Femur (tissue), 1 donor: ENCODE measurements around the gene NOP10.
"Not testable (repeated sequence)": the region's sequence is repeated elsewhere in the genome, so short reads cannot be mapped to it uniquely, and the experiment has no call there.

ENCODE experiments used
- DNase-seq: peaks from one replicate; pipeline ENCODE4 v3.0.0-alpha.2; 2017

Gene NOP10

GRCh38 chr15:34342737-34343575 is at the start of gene NOP10, which contains the start of gene NUTM1:
Gene NOP10, minus strand, starts transcription at chr15:34343136. Its CDS starts 63 bp downstream, at chr15:34343073.
Gene NUTM1, plus strand, starts transcription at chr15:34343315. Its CDS starts 382 bp downstream, at chr15:34343697.
- DNase-seq: peak; percentile 95

GRCh38 chr15:34389594-34390086 is 46.7 kb upstream of the NOP10 start:
- DNase-seq: not testable (repeated sequence)

- DNase-seq: not testable (repeated sequence)
Measured at GRCh38 chr15:34381829-34382521, 39.0 kb upstream of the NOP10 start.

- not testable (repeated sequence) for DNase-seq
Measured at GRCh38 chr15:34380491-34380890, 37.6 kb upstream of the NOP10 start.

- no peak for DNase-seq
Measured at GRCh38 chr15:34376856-34377255, 33.9 kb upstream of the NOP10 start.

- not testable (repeated sequence) for DNase-seq
Measured at GRCh38 chr15:34375541-34375940, 32.6 kb upstream of the NOP10 start.

- no peak for DNase-seq
Measured at GRCh38 chr15:34374816-34375215, 31.9 kb upstream of the NOP10 start.

- no peak for DNase-seq
Measured at GRCh38 chr15:34373951-34374350, 31.0 kb upstream of the NOP10 start.

GRCh38 chr15:34370643-34371042 is 27.7 kb upstream of the NOP10 start:
- no peak for DNase-seq

GRCh38 chr15:34370129-34370528 is 27.2 kb upstream of the NOP10 start:
- no peak for DNase-seq

- DNase-seq: peak; percentile 90
Measured at GRCh38 chr15:34367101-34368081, 24.5 kb upstream of the NOP10 start, which contains the start of gene LPCAT4. Gene LPCAT4, minus strand, starts transcription at chr15:34367196. Its CDS starts 96 bp downstream, at chr15:34367100.

- DNase-seq: peak; percentile 60
Measured at GRCh38 chr15:34366271-34367065, 23.5 kb upstream of the NOP10 start.

GRCh38 chr15:34365836-34366235 is 22.9 kb upstream of the NOP10 start:
- no peak for DNase-seq

GRCh38 chr15:34365091-34365825 is 22.3 kb upstream of the NOP10 start:
- DNase-seq: no peak

- no peak for DNase-seq
Measured at GRCh38 chr15:34364041-34364440, 21.1 kb upstream of the NOP10 start.

GRCh38 chr15:34362047-34362773 is 19.3 kb upstream of the NOP10 start:
- DNase-seq: no peak

GRCh38 chr15:34361278-34361677 is 18.3 kb upstream of the NOP10 start:
- no peak for DNase-seq

- DNase-seq: no peak
Measured at GRCh38 chr15:34360298-34360697, 17.4 kb upstream of the NOP10 start.

GRCh38 chr15:34359416-34359815 is 16.5 kb upstream of the NOP10 start:
- no peak for DNase-seq

- DNase-seq: no peak
Measured at GRCh38 chr15:34358948-34359347, 16.0 kb upstream of the NOP10 start.
